Thyroid gland (tissue), 4 donors: ENCODE results near the gene MAP4K5.

Source experiments
- CTCF ChIP-seq, 6 experiments: fragments of 200-600 bp in 3 of 6; fragments of 450-650 bp in 3 of 6; sonication (generic) in 3 of 6; IDR thresholded peaks; one replicate each; pipeline ENCODE4 v1.5.1; 2016 to 2019; ENCODE audit warnings: antibody characterized with exemption in 6 of 6, mild to moderate bottlenecking in 2 of 6, inconsistent platforms in 1 of 6, moderate library complexity in 1 of 6
- POLR2A ChIP-seq, 2 donors: fragments of 450-650 bp; IDR thresholded peaks; one replicate each; pipeline ENCODE4 v1.6.1; 2017; ENCODE audit warnings: antibody characterized with exemption in 2 of 2, mild to moderate bottlenecking in 2 of 2, moderate library complexity in 1 of 2

DNA sequence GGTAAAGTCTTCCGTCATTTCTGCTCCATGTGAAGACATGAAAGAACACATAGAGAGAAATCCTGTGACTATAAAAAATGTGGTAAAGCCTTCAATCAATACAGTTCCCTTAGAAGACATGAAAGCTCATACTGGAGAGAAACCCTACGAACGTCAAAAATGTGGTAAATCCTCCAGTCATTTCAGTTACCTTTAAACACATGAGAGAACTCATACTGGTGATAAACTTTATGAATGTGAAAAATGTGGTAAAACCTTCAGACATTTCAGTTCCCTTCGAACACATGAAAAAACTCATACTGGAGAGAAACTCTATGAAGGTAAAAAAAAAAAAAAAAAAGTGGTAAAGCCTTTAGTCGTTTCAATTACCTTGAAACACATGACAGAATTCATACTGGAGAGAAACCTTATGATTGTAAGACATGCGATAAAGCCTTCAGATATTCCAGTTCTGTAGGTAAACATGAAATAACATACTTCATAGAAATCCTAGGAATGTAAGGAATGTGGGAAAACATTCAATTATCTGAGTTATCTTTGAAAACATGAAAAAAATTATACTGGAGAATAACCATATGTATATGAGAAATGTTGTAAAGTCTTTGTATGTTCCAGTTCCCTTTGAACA lies 60.4 kb downstream of the MAP4K5 start:
- no peak for TF ChIP-seq CTCF (IDR thresholded peaks at IDR 0.05)
- no peak for TF ChIP-seq POLR2A (IDR thresholded peaks at IDR 0.05)
